ENCODE results near the gene MAEL.

DNA sequence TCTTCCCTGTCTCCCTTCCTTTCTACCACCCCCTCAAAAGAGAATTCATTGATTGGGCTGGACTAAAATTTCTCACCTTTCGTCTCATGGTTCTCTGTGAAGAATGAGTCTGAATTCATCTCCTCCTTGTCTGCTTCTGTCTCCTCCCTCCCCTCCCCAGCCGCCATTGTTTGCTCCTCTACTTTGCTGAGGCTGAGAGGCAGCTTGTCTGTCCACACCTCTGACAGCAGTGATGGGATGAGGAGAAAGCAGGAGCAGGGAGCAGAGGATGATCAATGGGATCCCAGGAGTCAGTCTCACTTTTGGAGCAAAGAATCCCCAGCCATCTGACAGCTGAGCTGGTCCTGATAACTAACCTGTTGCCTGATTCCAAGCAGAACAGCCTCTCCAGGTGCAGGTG is 16.3 kb upstream of the MAEL start:
- TF ChIP-seq, protein P1, sequence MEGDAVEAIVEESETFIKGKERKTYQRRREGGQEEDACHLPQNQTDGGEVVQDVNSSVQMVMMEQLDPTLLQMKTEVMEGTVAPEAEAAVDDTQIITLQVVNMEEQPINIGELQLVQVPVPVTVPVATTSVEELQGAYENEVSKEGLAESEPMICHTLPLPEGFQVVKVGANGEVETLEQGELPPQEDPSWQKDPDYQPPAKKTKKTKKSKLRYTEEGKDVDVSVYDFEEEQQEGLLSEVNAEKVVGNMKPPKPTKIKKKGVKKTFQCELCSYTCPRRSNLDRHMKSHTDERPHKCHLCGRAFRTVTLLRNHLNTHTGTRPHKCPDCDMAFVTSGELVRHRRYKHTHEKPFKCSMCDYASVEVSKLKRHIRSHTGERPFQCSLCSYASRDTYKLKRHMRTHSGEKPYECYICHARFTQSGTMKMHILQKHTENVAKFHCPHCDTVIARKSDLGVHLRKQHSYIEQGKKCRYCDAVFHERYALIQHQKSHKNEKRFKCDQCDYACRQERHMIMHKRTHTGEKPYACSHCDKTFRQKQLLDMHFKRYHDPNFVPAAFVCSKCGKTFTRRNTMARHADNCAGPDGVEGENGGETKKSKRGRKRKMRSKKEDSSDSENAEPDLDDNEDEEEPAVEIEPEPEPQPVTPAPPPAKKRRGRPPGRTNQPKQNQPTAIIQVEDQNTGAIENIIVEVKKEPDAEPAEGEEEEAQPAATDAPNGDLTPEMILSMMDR (IDR thresholded peaks at IDR 0.05): no peak
- TF ChIP-seq EP300 (IDR thresholded peaks at IDR 0.05): no peak
- TF ChIP-seq POLR2A (IDR thresholded peaks at IDR 0.05): no peak
